Measurements from ENCODE around the gene TBX5.

Gene TBX5

GRCh38 chr12:114405519-114406271, at the start of gene TBX5:
TBX5 (minus strand) TSS chr12:114406144; CDS start chr12:114403898, 2,246 bp downstream.
- no peak for TF ChIP-seq ZNF274 (IDR thresholded peaks at IDR 0.05; ENCODE audit: low read depth, low read length)
- H3K4me3 ChIP-seq (ENCODE audit: low read length), result no peak within 1 kb of the TSS

GRCh38 chr12:114451657-114452056, 45.7 kb upstream of the TBX5 start:
- no peak for TF ChIP-seq ZNF274 (IDR thresholded peaks at IDR 0.05; ENCODE audit: low read depth, low read length)
- no peak overlapping the region for H3K4me3 ChIP-seq (ENCODE audit: low read length)

GRCh38 chr12:114450515-114451300, 44.8 kb upstream of the TBX5 start:
- H3K4me3 ChIP-seq (ENCODE audit: low read length), result no peak overlapping the region
- TF ChIP-seq ZNF274 (IDR thresholded peaks at IDR 0.05; ENCODE audit: low read depth, low read length), result no peak

- no peak for TF ChIP-seq ZNF274 (IDR thresholded peaks at IDR 0.05; ENCODE audit: low read depth, low read length)
- no peak overlapping the region for H3K4me3 ChIP-seq (ENCODE audit: low read length)
These were observed 44.1 kb upstream of the TBX5 start for GRCh38 chr12:114450019-114450418.

DNA sequence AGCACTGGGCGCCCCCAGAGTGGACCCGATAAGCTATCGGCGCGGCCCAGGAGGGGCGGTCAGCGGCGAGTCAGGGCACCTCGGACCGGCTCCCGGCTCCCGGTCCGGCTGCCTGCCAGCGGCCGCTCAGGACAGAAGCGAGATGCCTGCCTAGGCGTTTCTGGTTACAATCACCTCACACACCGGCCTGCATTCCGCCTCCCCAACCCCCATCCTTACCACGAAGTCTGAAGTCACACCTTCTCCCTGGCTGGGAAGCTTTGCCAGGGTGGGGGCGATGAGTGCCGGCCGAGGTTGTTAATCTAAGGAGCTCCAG, 42.6 kb upstream of the TBX5 start:
- H3K4me3 ChIP-seq (ENCODE audit: low read length), result no peak overlapping the region
- TF ChIP-seq ZNF274 (IDR thresholded peaks at IDR 0.05; ENCODE audit: low read depth, low read length), result no peak

DNA sequence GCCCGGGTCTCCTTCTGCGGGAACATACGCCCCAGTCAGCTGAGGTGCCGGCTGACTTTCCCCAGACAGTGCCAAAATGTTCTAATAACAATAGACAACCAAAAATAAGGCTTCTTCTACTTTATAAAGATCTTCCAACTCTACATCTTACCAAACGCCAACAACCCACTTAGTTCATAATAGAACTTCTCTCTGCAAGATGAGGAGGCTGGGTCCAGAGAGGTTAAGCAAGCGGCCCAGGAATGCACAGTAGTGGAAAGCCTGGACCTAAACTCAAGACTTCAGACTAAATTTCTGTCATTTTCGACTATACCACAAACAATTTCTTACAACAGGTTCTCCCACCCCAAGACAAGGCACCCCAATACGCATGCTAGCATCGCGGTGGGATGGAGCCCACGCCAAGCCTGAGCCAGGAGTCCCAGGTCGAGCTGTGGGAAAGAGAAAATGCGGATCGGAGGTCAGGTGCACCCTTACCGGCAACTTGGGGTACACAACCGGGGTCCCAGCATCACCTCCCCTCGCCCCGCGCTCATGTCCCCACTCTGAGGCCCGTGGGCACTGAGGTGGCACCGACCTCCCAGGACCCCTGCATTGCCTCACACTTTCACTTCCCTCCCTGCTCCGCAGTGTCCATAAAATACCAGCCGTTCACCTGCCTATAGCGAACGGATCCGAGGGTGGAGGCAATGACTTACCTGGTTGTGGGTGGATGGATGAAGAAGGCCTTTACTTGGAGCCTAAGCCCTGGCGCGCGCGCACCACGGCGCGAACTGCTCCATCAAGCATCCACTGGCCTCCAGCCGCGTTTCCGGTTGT, 42.1 kb upstream of the TBX5 start:
- TF ChIP-seq ZNF274 (IDR thresholded peaks at IDR 0.05; ENCODE audit: low read depth, low read length), result no peak

DNA sequence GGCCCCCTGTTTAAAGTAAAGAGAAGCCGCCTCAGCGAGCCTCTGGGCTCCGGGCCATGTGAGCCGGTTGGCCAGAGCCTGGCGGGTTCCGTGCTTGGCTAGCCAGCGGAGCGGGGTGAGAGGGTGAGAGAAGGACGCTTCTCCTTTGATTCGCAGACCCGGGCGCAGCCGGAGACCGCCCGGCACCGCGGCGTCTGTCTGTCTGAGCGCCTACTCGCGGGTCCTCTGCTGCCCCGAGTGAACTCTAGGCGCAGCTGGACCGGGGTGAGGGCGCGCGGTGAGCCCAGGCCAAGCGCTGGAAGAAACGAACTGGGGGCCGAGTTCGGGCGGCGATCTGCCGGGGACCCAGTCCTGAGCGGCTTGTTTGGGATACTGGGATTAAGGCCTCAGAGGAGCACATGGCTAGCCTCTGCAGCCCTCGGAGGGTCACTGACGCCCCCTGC, 41.4 kb upstream of the TBX5 start:
- no peak overlapping the region for H3K4me3 ChIP-seq (ENCODE audit: low read length)
- no peak for TF ChIP-seq ZNF274 (IDR thresholded peaks at IDR 0.05; ENCODE audit: low read depth, low read length)

More for the DNA sequence above, 42.1 kb upstream of the TBX5 start:
- H3K4me3 ChIP-seq (ENCODE audit: low read length), result no peak overlapping the region

GRCh38 chr12:114445401-114446323, 39.7 kb upstream of the TBX5 start:
- no peak for TF ChIP-seq ZNF274 (IDR thresholded peaks at IDR 0.05; ENCODE audit: low read depth, low read length)
- no peak overlapping the region for H3K4me3 ChIP-seq (ENCODE audit: low read length)

GRCh38 chr12:114444422-114445279, 38.7 kb upstream of the TBX5 start:
- no peak overlapping the region for H3K4me3 ChIP-seq (ENCODE audit: low read length)
- no peak for TF ChIP-seq ZNF274 (IDR thresholded peaks at IDR 0.05; ENCODE audit: low read depth, low read length)

DNA sequence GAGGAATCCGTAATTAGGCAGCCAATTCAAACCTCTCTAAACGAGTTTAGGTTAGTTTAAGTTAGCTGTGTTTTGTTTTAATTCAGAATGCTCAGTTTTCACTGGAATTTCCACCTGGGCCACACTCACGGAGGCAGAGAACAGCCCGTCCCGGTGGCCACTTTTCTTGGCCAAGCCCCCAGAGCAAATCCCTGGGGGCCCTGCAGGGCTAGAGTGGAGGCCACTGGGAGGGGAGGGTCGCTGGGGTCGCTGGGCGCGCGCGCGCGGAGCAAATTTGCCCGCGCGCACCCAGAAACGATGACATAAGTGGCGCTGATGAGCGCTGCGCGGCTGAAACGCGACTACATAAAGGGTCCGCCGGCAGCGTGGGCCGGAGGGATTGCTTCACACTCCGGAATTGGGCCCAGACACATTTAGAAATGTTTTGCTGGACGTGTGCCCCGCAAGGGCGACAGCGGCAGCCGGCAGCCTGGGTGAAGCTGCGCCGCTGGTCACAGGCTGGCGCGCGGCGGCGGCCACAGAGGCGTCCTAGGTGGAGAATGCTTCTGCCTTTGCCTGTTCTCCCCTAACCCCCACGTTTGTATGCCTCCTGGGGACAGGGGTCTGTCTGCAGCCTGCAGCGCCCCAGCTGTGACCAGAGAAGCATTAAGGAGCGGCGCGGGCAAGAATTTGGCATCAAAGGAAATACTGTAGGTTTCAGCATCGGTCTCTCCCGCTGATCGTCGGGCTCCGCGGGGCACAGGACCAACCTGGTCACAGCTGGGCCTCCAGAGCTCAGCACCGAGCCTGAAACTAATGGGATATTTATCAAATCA, 37.9 kb upstream of the TBX5 start:
- no peak for TF ChIP-seq ZNF274 (IDR thresholded peaks at IDR 0.05; ENCODE audit: low read depth, low read length)
- no peak overlapping the region for H3K4me3 ChIP-seq (ENCODE audit: low read length)

DNA sequence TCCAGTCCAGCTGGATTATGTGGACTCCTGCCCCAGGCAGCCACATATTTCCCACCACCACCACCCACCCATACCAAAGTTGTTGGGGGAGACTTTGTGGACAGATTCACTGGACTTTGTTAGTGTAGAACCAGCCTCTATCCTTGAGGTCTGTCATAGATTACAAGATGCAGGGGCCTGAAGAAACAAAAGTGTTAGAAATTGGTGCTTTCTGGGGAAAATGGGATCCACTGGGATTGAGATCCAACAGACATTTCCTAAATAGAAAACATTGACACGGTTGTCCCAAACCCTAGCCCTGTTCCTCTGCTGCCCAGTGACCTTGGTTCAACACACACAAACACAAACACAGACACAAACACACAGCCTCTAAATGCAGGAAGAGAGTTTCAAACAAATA, 36.6 kb upstream of the TBX5 start:
- TF ChIP-seq ZNF274 (IDR thresholded peaks at IDR 0.05; ENCODE audit: low read depth, low read length), result no peak
- H3K4me3 ChIP-seq (ENCODE audit: low read length), result no peak overlapping the region

DNA sequence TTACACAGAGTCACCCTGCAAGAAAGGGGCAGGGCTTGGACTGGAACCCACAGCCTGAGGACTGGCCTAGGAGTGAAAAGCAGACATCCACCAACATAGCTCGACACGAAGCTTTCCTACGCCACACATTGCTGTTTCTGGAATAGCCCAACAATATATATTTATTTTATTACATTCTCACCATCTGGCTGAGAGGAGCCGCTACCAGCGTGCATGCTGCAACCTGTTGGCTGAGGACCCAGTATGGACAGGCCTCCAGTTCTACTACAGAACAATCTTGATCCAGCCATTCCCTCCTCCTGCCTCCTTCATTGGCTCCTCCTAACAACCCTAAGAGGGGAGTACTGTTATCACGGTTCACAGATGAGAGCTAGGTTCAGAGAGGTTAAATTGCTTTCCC, 35.6 kb upstream of the TBX5 start:
- H3K4me3 ChIP-seq (ENCODE audit: low read length), result no peak overlapping the region
- no peak for TF ChIP-seq ZNF274 (IDR thresholded peaks at IDR 0.05; ENCODE audit: low read depth, low read length)

Measured in GM08714 (cell line).